GM21423 (cell line): ENCODE data around the gene PCNT.
A peak's percentile ranks its signal among the peaks of the same experiment; 100 is the strongest.

Experiments used
- ATAC-seq: cut with Tn5 transposase; IDR thresholded peaks from one replicate; pipeline ENCODE4 v1.9.1; 2021; ENCODE audit warnings: mild to moderate bottlenecking, moderate library complexity; ENCODE audit not compliant: unreplicated experiment

The PCNT gene

GRCh38 chr21:46323710-46324389 is at the start of gene PCNT, which contains the start of gene C21orf58:
TSS of gene PCNT (plus strand) at chr21:46324156. CDS start at chr21:46324229, 73 bp downstream.
TSS of gene C21orf58 (minus strand) at chr21:46323870. CDS start at chr21:46322738, 1,132 bp downstream.
- ATAC-seq: peak; percentile 76

DNA sequence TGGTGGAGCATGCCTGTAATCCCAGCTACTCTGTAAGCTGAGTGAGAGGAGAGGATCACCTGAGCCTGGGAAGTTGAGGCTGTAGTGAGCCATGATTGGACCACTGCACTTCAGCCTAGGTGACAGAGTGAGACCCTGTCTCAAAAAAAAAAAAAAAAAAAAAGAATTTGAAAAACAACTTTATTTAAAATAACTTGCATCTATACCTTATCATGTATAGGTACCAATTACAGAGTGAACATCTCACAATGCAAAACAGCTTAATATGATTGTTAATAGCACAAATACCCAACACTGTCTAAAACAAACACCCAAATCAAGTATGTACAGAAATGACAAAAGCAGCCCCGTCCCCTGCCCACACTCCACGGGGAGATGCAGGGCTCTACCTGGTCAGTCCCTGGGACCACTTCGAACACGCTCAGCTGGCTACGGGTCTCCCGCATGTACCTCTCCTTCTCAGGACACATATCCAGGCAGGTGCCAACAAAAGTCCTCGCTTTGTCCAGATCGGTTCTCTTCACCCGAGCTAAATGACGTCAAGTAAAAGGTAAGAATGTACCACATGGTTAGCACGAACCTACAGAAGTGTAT is 49.1 kb upstream of the PCNT start:
- ATAC-seq: no peak

DNA sequence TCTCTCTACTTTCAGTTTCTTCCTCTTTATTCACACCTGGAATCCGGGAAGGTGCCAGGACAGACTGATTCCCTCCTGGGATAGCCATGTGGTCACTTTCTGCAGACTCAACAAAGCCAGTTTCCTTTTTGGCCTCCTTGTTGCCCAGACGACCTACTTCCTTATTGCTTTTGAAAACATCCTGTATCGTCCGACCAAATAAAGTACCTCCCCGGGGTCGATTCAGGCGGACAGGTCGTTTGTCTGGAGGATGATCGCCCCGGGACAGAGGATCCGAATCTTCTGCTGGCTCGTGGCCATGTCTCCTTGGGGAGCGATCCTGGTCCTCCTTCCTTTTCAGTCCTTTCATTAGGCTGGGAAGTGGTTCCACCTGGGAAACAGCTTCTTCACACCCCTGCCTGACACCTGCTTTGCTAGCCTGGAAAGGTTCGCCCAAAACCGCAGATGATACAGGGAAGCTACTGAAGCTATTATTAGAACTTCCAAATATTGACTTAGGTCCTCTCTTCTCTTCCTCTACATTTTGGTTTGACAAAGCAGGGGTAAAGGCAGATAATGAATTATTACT is 39.8 kb upstream of the PCNT start:
- no peak for ATAC-seq

GRCh38 chr21:46284733-46285132 is 39.2 kb upstream of the PCNT start:
- no peak for ATAC-seq

DNA sequence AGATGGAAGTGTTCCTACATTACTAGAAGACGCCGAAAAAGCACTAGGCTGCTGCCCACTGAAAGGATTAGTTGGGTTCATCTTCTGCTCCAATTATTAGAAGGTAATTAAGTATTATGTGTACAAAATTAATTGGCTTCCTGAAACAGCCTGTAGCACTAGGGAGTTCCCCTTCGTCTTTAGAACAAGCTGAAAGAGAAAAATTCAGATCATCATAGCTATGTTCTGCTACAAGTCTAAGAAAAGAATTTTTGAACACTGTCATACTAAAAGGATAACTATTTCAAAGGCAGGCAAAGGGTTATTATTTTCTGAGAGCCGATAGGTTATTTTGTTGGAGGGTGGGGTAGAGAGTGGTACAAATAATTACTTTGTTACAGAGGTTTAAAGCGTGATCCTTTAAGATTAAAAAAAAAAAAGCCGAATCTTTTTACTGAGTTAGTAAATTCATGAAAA is 38.7 kb upstream of the PCNT start, which contains the start of gene MCM3AP:
Gene MCM3AP, minus strand, starts transcription at position 406 of the 456 bp plus-strand sequence. Its CDS starts 325 bp downstream, at position 81.
- no peak for ATAC-seq

GRCh38 chr21:46285761-46286647 is 38.0 kb upstream of the PCNT start, which contains the start of gene YBEY:
TSS of gene YBEY (plus strand) at chr21:46286342. CDS start at chr21:46286914, 572 bp downstream.
- peak; percentile 86 for ATAC-seq

DNA sequence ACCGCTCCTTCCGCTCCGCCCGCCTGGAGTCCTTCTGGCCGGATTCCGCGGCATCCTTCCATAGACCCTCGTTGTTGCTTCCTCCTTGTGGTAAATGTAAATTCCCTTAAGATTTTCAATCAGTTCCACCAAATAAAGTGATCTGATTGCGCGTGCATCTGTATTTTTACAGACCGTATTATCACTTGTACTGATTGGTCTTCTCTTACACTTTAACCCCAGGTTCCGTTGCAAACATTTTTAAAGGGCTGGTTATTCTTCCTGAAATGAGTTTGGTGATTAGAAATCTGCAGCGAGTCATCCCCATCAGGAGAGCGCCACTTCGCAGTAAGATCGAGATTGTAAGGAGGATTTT is 37.3 kb upstream of the PCNT start:
- no peak for ATAC-seq

DNA sequence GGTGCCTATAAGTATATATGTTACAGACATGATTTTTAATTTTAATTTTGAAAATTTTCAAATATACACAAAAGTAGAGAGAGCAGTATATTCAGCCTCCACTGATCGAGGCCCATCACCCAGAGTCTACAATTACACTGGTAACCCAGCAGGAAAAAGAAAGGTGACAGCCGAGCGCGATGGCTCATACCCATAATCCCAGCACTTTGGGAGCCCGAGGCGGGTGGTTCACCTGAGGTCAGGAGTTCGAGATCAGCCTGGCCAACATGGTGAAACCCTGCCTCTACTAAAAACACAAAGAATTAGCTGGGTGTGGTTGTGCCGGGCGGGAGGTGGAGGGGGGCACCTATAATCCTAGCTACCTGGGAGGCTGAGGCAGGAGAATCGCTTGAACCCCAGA is 36.4 kb upstream of the PCNT start:
- ATAC-seq: no peak

DNA sequence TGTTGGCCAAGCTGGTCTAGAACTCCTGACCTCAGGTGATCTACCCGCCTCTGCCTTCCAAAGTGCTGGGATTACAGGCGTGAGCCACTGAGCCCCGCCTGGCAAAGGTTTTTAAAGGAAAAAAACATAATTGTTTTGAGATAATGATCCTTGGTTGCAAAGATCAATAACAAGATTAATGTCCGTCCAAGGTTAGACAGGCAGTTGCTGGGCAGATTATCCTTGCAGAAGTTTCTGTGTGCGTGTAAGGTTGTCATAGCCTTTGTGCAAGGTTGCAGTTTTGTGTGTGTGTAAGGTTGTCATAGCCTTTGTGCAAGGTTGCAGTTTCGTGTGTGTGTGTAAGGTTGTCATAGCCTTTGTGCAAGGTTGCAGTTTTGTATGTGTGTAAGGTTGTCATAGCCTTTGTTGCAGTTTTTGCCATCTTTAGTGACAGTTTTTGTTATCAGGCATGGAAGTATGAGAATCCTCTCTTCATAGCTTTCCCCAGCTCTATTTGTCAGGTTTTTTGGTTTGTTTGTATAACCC is 34.2 kb upstream of the PCNT start:
- no peak for ATAC-seq

DNA sequence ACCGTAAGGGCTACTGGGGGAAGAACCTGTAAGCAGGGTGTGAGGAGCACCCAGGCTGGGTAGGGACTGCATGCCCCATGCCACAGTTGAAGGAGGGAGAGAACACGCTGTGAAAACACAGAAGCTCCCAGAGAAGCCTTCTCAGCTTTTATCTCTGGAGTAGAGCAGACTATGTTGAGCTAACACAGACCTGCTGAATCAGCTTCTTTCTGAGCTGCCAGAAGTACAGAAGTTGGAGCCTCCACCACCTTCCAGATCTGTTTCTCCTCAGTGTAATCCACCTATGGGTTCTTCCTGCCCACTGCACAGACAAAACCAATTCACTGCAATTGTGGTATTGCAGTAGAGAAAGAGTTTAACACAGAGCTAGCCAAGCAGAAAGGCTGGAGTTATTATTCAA is 32.4 kb upstream of the PCNT start:
- no peak for ATAC-seq

DNA sequence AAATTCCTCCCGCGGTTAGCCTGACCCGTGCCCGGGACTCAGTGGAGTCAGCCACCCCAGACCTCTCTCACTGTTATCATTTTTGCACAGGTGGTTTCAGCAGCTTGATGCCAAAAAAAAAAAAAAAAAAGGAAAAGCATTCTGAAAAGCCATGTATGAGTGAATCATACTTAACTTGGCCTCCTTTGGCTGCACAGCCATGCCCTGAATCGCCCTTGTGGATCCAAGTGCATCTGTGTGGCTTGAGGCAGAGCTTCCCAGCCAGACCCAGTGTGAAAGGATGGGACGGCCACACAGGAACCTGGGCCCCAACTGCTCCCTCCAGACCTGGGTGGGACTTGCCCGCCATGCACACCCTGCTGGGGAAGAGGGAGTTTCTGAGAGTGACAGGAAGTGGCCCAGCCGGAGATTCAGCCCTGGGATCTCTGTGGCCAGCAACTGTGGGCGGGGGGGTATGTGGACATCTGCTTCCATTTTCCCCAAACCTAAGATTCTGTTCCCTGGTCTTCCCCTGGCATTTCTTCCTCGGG is 29.2 kb upstream of the PCNT start:
- ATAC-seq: no peak

DNA sequence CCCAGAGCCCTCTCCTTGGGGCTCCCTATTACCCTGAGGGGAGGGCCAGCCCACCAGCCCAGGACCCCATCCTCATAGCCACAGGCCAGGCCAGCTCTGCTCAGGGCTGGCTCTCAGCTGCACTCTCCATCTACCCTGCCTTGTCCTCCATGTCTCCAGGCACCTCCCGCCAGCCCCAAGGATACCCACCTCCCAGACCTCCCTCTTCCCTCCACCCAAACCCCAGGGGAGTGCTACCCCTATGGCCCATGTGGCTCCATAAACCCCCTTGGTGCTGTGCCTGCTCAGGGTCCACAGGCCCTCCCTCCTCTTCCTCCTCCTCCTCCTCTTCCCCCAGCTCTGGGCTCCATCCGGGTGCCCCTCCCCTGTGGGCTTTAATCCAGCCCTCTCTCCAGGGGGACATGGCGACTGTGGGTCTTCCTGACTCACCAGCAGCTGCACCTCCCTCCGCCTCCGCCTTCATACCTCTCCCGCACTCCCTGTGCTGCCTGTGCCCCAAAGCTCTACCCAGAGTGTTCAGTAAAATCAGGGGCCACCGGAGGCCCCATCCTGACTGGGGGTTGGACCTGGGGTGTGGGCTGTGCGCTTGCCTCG is 28.7 kb upstream of the PCNT start:
- no peak for ATAC-seq

GRCh38 chr21:46295996-46296752 is 27.8 kb upstream of the PCNT start:
- ATAC-seq: no peak

DNA sequence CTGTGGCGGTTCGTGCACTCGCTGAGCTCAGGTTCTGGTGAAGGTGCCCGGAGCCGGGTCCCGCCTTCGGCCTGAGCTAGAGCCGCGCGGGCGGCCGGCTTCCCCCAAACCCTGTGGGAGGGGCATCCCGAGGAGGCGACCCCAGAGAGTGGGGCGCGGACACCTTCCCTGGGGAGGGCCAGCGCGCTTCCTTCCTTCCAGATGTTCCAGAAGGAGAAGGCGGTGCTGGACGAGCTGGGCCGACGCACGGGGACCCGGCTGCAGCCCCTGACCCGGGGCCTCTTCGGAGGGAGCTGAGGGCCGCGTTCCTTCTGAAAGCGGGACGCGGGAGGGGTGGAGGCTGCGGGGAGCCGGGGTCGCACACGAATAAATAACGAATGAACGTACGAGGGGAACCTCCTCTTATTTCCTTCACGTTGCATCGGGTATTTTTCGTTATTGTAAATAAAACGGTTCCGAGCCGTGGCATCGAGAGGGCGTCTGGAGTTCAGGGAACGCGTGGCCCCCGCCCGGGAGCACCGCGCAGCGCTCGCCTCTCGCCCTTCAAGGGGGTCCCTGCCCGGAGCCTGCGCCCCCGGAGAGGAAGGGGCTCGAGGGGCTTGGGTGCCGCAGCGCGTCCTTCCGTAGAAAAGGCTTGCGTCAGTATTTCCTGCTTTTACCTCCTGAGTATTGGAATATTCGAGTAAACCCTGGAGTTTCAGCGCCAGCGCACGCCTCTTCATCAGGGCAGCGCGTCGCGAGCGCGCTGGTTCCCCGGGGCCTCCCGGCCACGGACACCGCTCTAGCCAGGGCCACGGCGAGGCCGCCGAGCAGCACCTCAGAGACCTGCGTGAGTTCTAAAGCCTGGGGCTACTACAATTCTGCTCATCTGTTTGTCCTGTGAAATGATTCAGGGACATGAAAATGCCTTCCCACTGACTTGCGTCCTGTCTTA is 26.4 kb upstream of the PCNT start:
- ATAC-seq: no peak

DNA sequence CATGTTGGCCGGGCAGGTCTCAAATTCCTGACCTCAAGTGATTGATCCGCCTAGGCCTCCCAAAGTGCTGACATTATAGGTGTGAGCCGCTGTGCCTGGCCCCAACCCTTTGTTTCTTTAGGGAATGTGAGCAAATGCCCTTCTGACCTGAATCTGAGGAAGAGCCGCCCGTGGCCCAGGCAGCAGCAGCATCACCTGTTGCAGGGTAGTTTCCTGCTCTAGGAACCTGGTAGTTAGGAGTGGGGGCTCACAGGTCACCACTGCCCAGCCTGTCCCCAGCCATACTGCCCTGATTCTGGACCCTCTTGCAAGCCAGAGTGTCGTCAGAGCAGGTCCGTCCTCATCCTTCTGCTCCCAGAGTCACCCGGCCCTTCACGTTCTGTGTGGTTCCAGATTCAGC is 24.8 kb upstream of the PCNT start:
- ATAC-seq: no peak

GRCh38 chr21:46301759-46302158 is 22.2 kb upstream of the PCNT start:
- ATAC-seq: no peak

GRCh38 chr21:46304437-46304836 is 19.5 kb upstream of the PCNT start:
- ATAC-seq: no peak

GRCh38 chr21:46304955-46305354 is 19.0 kb upstream of the PCNT start:
- no peak for ATAC-seq
